Progenitor cell of endocrine pancreas (in vitro differentiated cells): ENCODE results near the gene PPP1R37. TPM values are rescaled to one million over a fixed set of nuclear protein-coding genes. Genes with fewer than 3 reads are reported as not detected.
A peak's percentile ranks its signal among the peaks of the same experiment; 100 is the strongest.

Source experiments
- DNase-seq: peaks from one replicate; pipeline ENCODE4 v3.0.0; 2021; ENCODE audit warnings: low spot score; ENCODE audit not compliant: unreplicated experiment
- H3K27ac Mint-ChIP-seq: 2 replicates; pipeline ENCODE4 v1.8.0; 2021; ENCODE audit warnings: mild to moderate bottlenecking, moderate library complexity, mixed read lengths
- H3K27me3 Mint-ChIP-seq: 2 replicates; pipeline ENCODE4 v1.8.0; 2021; ENCODE audit warnings: mixed read lengths
- H3K36me3 Mint-ChIP-seq: 2 replicates; pipeline ENCODE4 v1.8.0; 2022; ENCODE audit warnings: mixed read lengths; ENCODE audit not compliant: insufficient read depth
- H3K4me1 Mint-ChIP-seq: 2 replicates; pipeline ENCODE4 v1.8.0; 2021; ENCODE audit warnings: low read depth, mixed read lengths
- H3K4me3 Mint-ChIP-seq: 2 replicates; pipeline ENCODE4 v1.8.0; 2021; ENCODE audit warnings: low read depth, mild to moderate bottlenecking, moderate library complexity, mixed read lengths
- H3K9me3 Mint-ChIP-seq: 2 replicates; pipeline ENCODE4 v1.8.0; 2021; ENCODE audit warnings: low read depth, mixed read lengths
- CTCF ChIP-seq: fragments of 200-600 bp; sonication (generic); IDR thresholded peaks from one replicate; pipeline ENCODE4 v1.5.0; 2021; ENCODE audit warnings: antibody characterized with exemption, mild to moderate bottlenecking; ENCODE audit not compliant: unreplicated experiment
- total RNA-seq: library from RNA; stranded (reverse); gene quantifications from 2 replicates; pipeline ENCODE4 v1.2.1, GENCODE V29; 2021

Gene PPP1R37
- total RNA-seq, 1 donor from 2014 or later: 45.8 TPM

GRCh38 chr19:45139286-45140143, 46.5 kb downstream of the PPP1R37 start:
- Mint-ChIP-seq H3K4me1 (peaks cover 5% of the 10 kb centered on the region), H3K4me3 (no peak overlapping the region), H3K27ac (no peak overlapping the region), H3K9me3 (no peaks in the 10 kb centered on the region), H3K27me3 (no peaks in the 10 kb centered on the region), H3K36me3 (peaks cover 7% of the 10 kb centered on the region)
- TF ChIP-seq CTCF: no peak
- no peak for DNase-seq

GRCh38 chr19:45140144-45140503, 47.1 kb downstream of the PPP1R37 start:
- Mint-ChIP-seq H3K27ac (peak overlapping the region; percentile 67), H3K36me3 (peaks cover 7% of the 10 kb centered on the region), H3K27me3 (no peaks in the 10 kb centered on the region), H3K4me1 (peaks cover 5% of the 10 kb centered on the region), H3K4me3 (no peak overlapping the region), H3K9me3 (no peaks in the 10 kb centered on the region)
- no peak for TF ChIP-seq CTCF
- DNase-seq: no peak

GRCh38 chr19:45140533-45140932, 47.6 kb downstream of the PPP1R37 start:
- DNase-seq: no peak
- no peaks in the 10 kb centered on the region for H3K9me3 Mint-ChIP-seq
- TF ChIP-seq CTCF: no peak
- H3K27ac Mint-ChIP-seq: peak overlapping the region; percentile 67
- H3K36me3 Mint-ChIP-seq: peaks cover 7% of the 10 kb centered on the region
- H3K4me3 Mint-ChIP-seq: no peak overlapping the region
- no peaks in the 10 kb centered on the region for H3K27me3 Mint-ChIP-seq
- H3K4me1 Mint-ChIP-seq: peaks cover 5% of the 10 kb centered on the region

- Mint-ChIP-seq H3K9me3 (no peaks in the 10 kb centered on the region), H3K27ac (no peak overlapping the region), H3K4me3 (no peak overlapping the region), H3K27me3 (no peaks in the 10 kb centered on the region), H3K36me3 (peaks cover 7% of the 10 kb centered on the region), H3K4me1 (peaks cover 5% of the 10 kb centered on the region)
- TF ChIP-seq CTCF: no peak
- no peak for DNase-seq
These were observed 48.4 kb downstream of the PPP1R37 start for GRCh38 chr19:45141203-45141900.

- Mint-ChIP-seq H3K36me3 (peaks cover 7% of the 10 kb centered on the region), H3K9me3 (no peaks in the 10 kb centered on the region), H3K27ac (no peak overlapping the region), H3K27me3 (no peaks in the 10 kb centered on the region), H3K4me3 (no peak overlapping the region), H3K4me1 (peaks cover 3% of the 10 kb centered on the region)
- DNase-seq: no peak
- no peak for TF ChIP-seq CTCF
These were observed 49.2 kb downstream of the PPP1R37 start for GRCh38 chr19:45142016-45142725.
